Ishikawa (cell line): ENCODE measurements around the gene RHBDD1.

ENCODE experiments used
- CEBPB ChIP-seq: IDR thresholded peaks from 2 replicates; pipeline ENCODE4 v1.6.1; 2012
- CREB1 ChIP-seq: IDR thresholded peaks from 2 replicates; pipeline ENCODE4 v1.6.1; 2012; ENCODE audit warnings: low read depth
- EGR1 ChIP-seq: IDR thresholded peaks from 2 replicates; pipeline ENCODE4 v1.6.1; 2012
- EP300 ChIP-seq: IDR thresholded peaks from 2 replicates; pipeline ENCODE4 v1.6.1; 2012; ENCODE audit warnings: borderline replicate concordance
- FOXM1 ChIP-seq: IDR thresholded peaks from 2 replicates; pipeline ENCODE4 v1.6.1; 2012; ENCODE audit warnings: low read depth, borderline replicate concordance
- NFIC ChIP-seq: IDR thresholded peaks from 2 replicates; pipeline ENCODE4 v1.6.1; 2012
- RAD21 ChIP-seq: IDR thresholded peaks from 2 replicates; pipeline ENCODE4 v1.6.1; 2012; ENCODE audit warnings: low read depth
- TAF1 ChIP-seq: IDR thresholded peaks from 2 replicates; pipeline ENCODE4 v1.6.1; 2012; ENCODE audit warnings: low read depth, mild to moderate bottlenecking
- TCF12 ChIP-seq: IDR thresholded peaks from 2 replicates; pipeline ENCODE4 v1.6.1; 2012; ENCODE audit warnings: low read depth
- TEAD4 ChIP-seq: IDR thresholded peaks from 2 replicates; pipeline ENCODE4 v1.6.1; 2012
- YY1 ChIP-seq: IDR thresholded peaks from 2 replicates; pipeline ENCODE4 v1.6.1; 2012; ENCODE audit warnings: low read depth
- ZBTB7A ChIP-seq: IDR thresholded peaks from 2 replicates; pipeline ENCODE4 v1.6.1; 2012; ENCODE audit warnings: low read depth
- TF ChIP-seq, protein P1 (sequence below): IDR thresholded peaks from 2 replicates; pipeline ENCODE4 v1.6.1; 2012
- TF ChIP-seq, protein P2 (sequence below): IDR thresholded peaks from 2 replicates; pipeline ENCODE4 v1.6.1; 2012; ENCODE audit warnings: low read depth, mild to moderate bottlenecking
- TF ChIP-seq, protein P3 (sequence below): IDR thresholded peaks from 2 replicates; pipeline ENCODE4 v1.6.1; 2012

The RHBDD1 gene

DNA sequence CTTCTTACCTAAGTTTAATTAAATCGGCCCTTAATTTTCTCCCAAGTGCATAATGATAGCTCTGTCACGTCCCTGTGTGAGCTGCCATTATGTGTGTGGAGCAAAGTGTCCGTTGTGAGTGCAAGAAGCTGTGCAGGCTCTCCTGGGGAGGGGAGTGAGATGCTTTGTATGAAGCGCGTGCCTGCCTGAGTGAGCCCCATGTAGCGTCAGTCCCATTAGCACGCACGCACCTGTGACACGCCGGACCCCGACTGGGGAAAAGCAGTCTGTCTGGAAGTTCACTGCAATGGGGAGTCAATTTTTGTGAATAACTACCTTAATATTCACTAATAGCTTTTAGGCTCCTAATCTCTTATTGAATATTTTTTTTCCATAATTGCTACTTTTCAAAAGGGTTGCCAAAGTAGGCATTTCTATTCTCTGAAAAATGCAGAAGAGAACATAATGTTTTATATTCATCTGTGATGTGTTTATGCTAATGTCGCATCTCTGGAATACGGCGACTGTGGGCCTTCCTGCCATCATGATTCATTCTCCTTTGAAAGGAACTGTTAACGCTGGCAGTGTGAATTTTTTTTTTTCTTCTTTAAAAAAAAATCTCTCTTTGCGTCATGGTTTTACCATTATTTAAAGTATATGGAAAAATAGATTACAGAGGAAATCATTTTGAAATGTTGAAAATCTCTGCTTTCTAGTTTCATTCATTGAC, 170.5 kb downstream of the RHBDD1 start:
- TF ChIP-seq, protein P1, sequence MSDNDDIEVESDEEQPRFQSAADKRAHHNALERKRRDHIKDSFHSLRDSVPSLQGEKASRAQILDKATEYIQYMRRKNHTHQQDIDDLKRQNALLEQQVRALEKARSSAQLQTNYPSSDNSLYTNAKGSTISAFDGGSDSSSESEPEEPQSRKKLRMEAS = no peak
- TF ChIP-seq, protein P2, sequence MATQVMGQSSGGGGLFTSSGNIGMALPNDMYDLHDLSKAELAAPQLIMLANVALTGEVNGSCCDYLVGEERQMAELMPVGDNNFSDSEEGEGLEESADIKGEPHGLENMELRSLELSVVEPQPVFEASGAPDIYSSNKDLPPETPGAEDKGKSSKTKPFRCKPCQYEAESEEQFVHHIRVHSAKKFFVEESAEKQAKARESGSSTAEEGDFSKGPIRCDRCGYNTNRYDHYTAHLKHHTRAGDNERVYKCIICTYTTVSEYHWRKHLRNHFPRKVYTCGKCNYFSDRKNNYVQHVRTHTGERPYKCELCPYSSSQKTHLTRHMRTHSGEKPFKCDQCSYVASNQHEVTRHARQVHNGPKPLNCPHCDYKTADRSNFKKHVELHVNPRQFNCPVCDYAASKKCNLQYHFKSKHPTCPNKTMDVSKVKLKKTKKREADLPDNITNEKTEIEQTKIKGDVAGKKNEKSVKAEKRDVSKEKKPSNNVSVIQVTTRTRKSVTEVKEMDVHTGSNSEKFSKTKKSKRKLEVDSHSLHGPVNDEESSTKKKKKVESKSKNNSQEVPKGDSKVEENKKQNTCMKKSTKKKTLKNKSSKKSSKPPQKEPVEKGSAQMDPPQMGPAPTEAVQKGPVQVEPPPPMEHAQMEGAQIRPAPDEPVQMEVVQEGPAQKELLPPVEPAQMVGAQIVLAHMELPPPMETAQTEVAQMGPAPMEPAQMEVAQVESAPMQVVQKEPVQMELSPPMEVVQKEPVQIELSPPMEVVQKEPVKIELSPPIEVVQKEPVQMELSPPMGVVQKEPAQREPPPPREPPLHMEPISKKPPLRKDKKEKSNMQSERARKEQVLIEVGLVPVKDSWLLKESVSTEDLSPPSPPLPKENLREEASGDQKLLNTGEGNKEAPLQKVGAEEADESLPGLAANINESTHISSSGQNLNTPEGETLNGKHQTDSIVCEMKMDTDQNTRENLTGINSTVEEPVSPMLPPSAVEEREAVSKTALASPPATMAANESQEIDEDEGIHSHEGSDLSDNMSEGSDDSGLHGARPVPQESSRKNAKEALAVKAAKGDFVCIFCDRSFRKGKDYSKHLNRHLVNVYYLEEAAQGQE = no peak
- no peak for TF ChIP-seq TEAD4
- no peak for TF ChIP-seq YY1
- TF ChIP-seq, protein P3, sequence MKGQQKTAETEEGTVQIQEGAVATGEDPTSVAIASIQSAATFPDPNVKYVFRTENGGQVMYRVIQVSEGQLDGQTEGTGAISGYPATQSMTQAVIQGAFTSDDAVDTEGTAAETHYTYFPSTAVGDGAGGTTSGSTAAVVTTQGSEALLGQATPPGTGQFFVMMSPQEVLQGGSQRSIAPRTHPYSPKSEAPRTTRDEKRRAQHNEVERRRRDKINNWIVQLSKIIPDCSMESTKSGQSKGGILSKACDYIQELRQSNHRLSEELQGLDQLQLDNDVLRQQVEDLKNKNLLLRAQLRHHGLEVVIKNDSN = no peak
- no peak for TF ChIP-seq CREB1
- TF ChIP-seq ZBTB7A = no peak
- no peak for TF ChIP-seq RAD21
- no peak for TF ChIP-seq EGR1
- no peak for TF ChIP-seq TAF1
- no peak for TF ChIP-seq NFIC
- TF ChIP-seq TCF12 = no peak
- TF ChIP-seq EP300 = no peak
- no peak for TF ChIP-seq FOXM1
- no peak for TF ChIP-seq CEBPB

DNA sequence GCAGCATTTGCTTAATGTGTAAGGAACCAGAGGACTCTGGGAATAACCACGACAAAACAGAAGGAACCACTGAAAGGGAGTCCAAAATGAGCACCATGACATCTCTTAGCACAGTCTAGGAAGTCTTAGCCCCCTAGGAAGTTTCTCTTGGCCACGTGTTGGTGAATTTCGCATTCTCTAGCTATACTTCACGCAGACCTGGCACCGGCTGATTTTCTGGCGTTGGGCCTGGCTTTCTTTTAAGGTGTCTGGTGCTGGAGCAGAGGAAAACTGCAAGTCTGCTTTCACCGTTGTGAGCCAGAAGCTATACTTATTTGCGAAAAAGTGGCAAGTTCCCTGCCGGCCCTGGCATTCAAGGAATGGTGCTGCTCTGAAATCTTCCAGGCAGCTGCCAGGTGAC, 171.3 kb downstream of the RHBDD1 start:
- TF ChIP-seq, protein P3 = no peak
- no peak for TF ChIP-seq NFIC
- TF ChIP-seq TAF1 = no peak

- TF ChIP-seq ZBTB7A (no peak), FOXM1 (no peak), CEBPB (no peak)
Observed at GRCh38 chr2:227007940-227008339, 172.1 kb downstream of the RHBDD1 start.

- no peak for TF ChIP-seq FOXM1
- no peak for TF ChIP-seq EGR1
- no peak for TF ChIP-seq NFIC
- no peak for TF ChIP-seq RAD21
- TF ChIP-seq, protein P1 = no peak
- no peak for TF ChIP-seq EP300
- TF ChIP-seq, protein P3 = no peak
- TF ChIP-seq TCF12 = no peak
- no peak for TF ChIP-seq YY1
- no peak for TF ChIP-seq CREB1
- no peak for TF ChIP-seq CEBPB
- no peak for TF ChIP-seq ZBTB7A
- TF ChIP-seq TAF1 = no peak
- TF ChIP-seq, protein P2 = no peak
- no peak for TF ChIP-seq TEAD4
Observed at GRCh38 chr2:227010433-227010832, 174.6 kb downstream of the RHBDD1 start.

DNA sequence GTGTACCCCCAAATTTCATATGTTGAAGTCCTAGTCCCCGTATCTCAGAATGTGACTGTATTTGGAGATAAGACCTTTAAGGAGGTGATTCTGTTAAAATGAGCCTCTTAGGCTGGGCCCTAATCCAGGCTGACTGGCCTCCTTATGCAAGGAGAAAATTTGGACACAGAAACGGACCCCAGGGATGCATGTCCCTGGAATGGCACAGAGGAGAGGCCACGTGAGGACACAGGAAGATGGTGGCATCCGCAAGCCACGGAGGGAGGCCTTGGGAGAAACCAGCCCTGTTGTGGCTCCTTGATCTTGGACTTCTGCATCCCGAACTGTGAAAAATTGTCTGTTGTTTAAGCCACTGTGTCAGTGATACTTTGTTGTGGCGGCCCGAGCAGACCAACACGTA, 177.5 kb downstream of the RHBDD1 start:
- TF ChIP-seq, protein P2 = no peak
- TF ChIP-seq CREB1 = no peak
- no peak for TF ChIP-seq ZBTB7A
- TF ChIP-seq, protein P3 = no peak
- TF ChIP-seq RAD21 = no peak
- TF ChIP-seq FOXM1 = no peak
- TF ChIP-seq CEBPB = no peak
- no peak for TF ChIP-seq EGR1
- TF ChIP-seq, protein P1 = no peak
- no peak for TF ChIP-seq EP300
- TF ChIP-seq YY1 = no peak
- no peak for TF ChIP-seq TEAD4
- TF ChIP-seq TAF1 = no peak
- TF ChIP-seq TCF12 = no peak
